CD4-positive, alpha-beta T cell (primary cell): ENCODE measurements around the gene PPP1R14C. TPM values are rescaled to one million over a fixed set of nuclear protein-coding genes. Genes with fewer than 3 reads are reported as not detected.
"Not testable (repeated sequence)": the region's sequence is repeated elsewhere in the genome, so short reads cannot be mapped to it uniquely, and the experiment has no call there.

Source experiments
- ATAC-seq: fragments of 200-7000 bp; cut with Tn5 transposase; one replicate; pipeline ENCODE4 v1.10.0; 2022; ENCODE audit warnings: mild to moderate bottlenecking; ENCODE audit not compliant: poor library complexity
- CTCF ChIA-PET: fragments of 350-600 bp; sonication (Branson Sonifier 250); formaldehyde crosslinking; loops from one replicate; lab custom pipeline; 2021; ENCODE audit warnings: antibody characterized with exemption, inconsistent platforms; lab: Charles Lee
- POLR2A ChIA-PET: fragments of 350-600 bp; sonication (Branson Sonifier 250); formaldehyde crosslinking; loops from one replicate; lab custom pipeline; 2021; ENCODE audit warnings: antibody characterized with exemption, inconsistent platforms; lab: Charles Lee
- DNase-seq, 14 experiments: peaks; one replicate each; pipeline ENCODE4 v3.0.0-alpha.2; 2013 to 2020; ENCODE audit warnings: mixed read lengths in 2 of 14
- H3K27ac ChIP-seq, 2 donors: one replicate each; pipeline versions ENCODE4 v1.5.1 to v1.7.0; 2013; ENCODE audit warnings: low read length in 2 of 2, low read depth in 1 of 2, mild to moderate bottlenecking in 1 of 2
- H3K27me3 ChIP-seq, 2 experiments: 1 replicate in 1 of 2; 2 replicates in 1 of 2; pipeline versions ENCODE4 v1.6.1 to v1.7.0; 2013; ENCODE audit warnings: low read length in 2 of 2, control low read depth in 1 of 2, mild to moderate bottlenecking in 1 of 2, moderate library complexity in 1 of 2; ENCODE audit not compliant: insufficient read depth in 2 of 2, control insufficient read depth in 1 of 2
- H3K36me3 ChIP-seq: one replicate; pipeline ENCODE4 v1.6.1; 2013; ENCODE audit warnings: low read length, control low read depth; ENCODE audit not compliant: insufficient read depth
- H3K4me1 ChIP-seq: one replicate; pipeline ENCODE4 v1.6.1; 2013; ENCODE audit warnings: low read length, control low read depth; ENCODE audit not compliant: insufficient read depth
- H3K4me3 ChIP-seq: one replicate; pipeline ENCODE4 v1.5.1; 2013; ENCODE audit warnings: mild to moderate bottlenecking, low read length, moderate library complexity
- H3K9me3 ChIP-seq, 2 experiments: 1 replicate in 1 of 2; 2 replicates in 1 of 2; pipeline versions ENCODE4 v1.6.1 to v1.7.0; 2013; ENCODE audit warnings: low read length in 2 of 2, mild to moderate bottlenecking in 2 of 2, control low read depth in 1 of 2, moderate library complexity in 1 of 2; ENCODE audit not compliant: control insufficient read depth in 1 of 2, insufficient read depth in 1 of 2
- H3K27ac Mint-ChIP-seq: one replicate; pipeline ENCODE4 v1.8.0; 2020; ENCODE audit warnings: mixed read lengths
- H3K27me3 Mint-ChIP-seq: one replicate; pipeline ENCODE4 v1.8.0; 2021; ENCODE audit warnings: mixed read lengths
- H3K36me3 Mint-ChIP-seq: one replicate; pipeline ENCODE4 v1.8.0; 2021; ENCODE audit warnings: low read depth, mixed read lengths
- H3K4me1 Mint-ChIP-seq: one replicate; pipeline ENCODE4 v1.8.0; 2021; ENCODE audit warnings: low read depth, mixed read lengths
- H3K4me3 Mint-ChIP-seq: one replicate; pipeline ENCODE4 v1.8.0; 2020; ENCODE audit warnings: mild to moderate bottlenecking, mixed read lengths
- H3K9me3 Mint-ChIP-seq: one replicate; pipeline ENCODE4 v1.8.0; 2020; ENCODE audit warnings: mixed read lengths
- intact Hi-C, 2 experiments: fragments of 100-400 bp; cut with DNase I in 1 of 2; cut with micrococcal nuclease in 1 of 2; formaldehyde crosslinking; loops; one replicate each; pipeline versions ENCODE4 v1.15.1 to v1.9.0; 2023 to 2025; cut with DNase I, micrococcal nuclease
- total RNA-seq, 174 experiments: library from RNA in 2 of 174; stranded (reverse) in 2 of 174; gene quantifications; one replicate each; pipeline ENCODE4 v1.2.3 and lab custom pipeline; 2021 to 2026
- TF ChIP-seq, protein P1 (sequence below): fragments of 200-600 bp; IDR thresholded peaks from one replicate; pipeline ENCODE4 v1.8.0; 2022; ENCODE audit warnings: antibody characterized with exemption, mild to moderate bottlenecking

Gene PPP1R14C
- total RNA-seq, 2 experiments from 2014 or later, result not detected

DNA sequence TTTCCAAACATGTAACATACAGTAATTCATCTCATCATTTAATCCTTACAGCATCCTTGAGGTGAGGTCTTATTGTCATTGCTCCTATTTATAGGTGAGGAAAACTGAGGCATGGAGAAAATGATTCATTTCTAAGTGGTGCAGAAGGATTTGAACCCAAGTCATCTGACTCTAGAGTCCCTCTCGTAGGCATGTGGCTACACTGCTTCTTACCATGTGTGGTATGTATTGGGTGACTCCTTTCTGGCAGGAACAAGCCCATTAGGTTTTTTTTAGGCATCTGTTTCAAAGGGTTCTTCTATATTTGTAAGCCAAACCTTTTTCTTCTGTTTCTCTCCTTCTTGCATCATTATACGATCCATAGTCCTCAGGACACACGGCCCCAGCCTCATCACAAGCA is 94.8 kb downstream of the PPP1R14C start:
- H3K36me3 Mint-ChIP-seq, result no peaks in the 10 kb centered on the region
- H3K4me1 Mint-ChIP-seq, result peaks cover 19% of the 10 kb centered on the region
- Histone ChIP-seq H3K9me3 (peaks cover 0 to 4% of the 10 kb centered on the region in 2 experiments), H3K27me3 (no peaks in the 10 kb centered on the region), H3K4me1 (peaks cover 21% of the 10 kb centered on the region), H3K36me3 (no peaks in the 10 kb centered on the region), H3K27ac (no peak overlapping the region), H3K4me3 (no peak overlapping the region)
- H3K27me3 Mint-ChIP-seq, result no peaks in the 10 kb centered on the region
- POLR2A ChIA-PET, result no interaction called here
- H3K4me3 Mint-ChIP-seq, result no peak overlapping the region
- ATAC-seq (no peak), DNase-seq (no peak)
- intact Hi-C loops, result loop anchor here in 1 of 2 experiments (10.0 kb wide), 1 partner anchor 1053 kb away; no protein-coding TSS in a partner anchor
- no peaks in the 10 kb centered on the region for H3K9me3 Mint-ChIP-seq
- no peak overlapping the region for H3K27ac Mint-ChIP-seq
- CTCF ChIA-PET, result no interaction called here
- TF ChIP-seq, protein P1, sequence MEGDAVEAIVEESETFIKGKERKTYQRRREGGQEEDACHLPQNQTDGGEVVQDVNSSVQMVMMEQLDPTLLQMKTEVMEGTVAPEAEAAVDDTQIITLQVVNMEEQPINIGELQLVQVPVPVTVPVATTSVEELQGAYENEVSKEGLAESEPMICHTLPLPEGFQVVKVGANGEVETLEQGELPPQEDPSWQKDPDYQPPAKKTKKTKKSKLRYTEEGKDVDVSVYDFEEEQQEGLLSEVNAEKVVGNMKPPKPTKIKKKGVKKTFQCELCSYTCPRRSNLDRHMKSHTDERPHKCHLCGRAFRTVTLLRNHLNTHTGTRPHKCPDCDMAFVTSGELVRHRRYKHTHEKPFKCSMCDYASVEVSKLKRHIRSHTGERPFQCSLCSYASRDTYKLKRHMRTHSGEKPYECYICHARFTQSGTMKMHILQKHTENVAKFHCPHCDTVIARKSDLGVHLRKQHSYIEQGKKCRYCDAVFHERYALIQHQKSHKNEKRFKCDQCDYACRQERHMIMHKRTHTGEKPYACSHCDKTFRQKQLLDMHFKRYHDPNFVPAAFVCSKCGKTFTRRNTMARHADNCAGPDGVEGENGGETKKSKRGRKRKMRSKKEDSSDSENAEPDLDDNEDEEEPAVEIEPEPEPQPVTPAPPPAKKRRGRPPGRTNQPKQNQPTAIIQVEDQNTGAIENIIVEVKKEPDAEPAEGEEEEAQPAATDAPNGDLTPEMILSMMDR, result no peak

DNA sequence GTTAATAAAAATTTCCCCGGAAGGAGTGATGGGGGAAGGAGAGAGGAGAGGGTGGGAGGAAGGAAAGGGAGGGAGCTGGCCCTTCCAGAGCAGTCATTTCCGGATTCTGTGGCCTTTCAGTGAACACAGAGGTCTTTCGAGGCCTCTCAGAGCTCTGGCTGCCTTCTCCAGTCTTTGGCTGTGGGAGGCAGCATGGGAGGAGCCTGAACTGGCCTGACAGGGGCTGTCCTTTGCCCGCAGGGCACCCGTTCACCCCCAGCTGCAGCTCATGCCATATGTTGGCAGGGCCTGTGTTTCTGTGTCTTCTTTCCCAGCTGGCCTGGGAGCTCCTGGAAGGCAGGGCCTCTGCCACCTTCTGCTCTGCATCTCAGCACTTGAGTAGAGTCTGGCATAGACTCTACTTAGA is 95.5 kb downstream of the PPP1R14C start:
- TF ChIP-seq, protein P1, result no peak
- POLR2A ChIA-PET, result no interaction called here
- Histone ChIP-seq H3K4me3 (no peak overlapping the region), H3K27ac (no peak overlapping the region), H3K36me3 (no peaks in the 10 kb centered on the region), H3K9me3 (peaks cover 0 to 4% of the 10 kb centered on the region in 2 experiments), H3K4me1 (peaks cover 21% of the 10 kb centered on the region), H3K27me3 (no peaks in the 10 kb centered on the region)
- no peak for DNase-seq
- H3K4me1 Mint-ChIP-seq, result peaks cover 12% of the 10 kb centered on the region
- intact Hi-C loops, result loop anchor here in 1 of 2 experiments (10.0 kb wide), 1 partner anchor 1054 kb away; no protein-coding TSS in a partner anchor
- no peaks in the 10 kb centered on the region for H3K27me3 Mint-ChIP-seq
- no peak overlapping the region for H3K27ac Mint-ChIP-seq
- H3K9me3 Mint-ChIP-seq, result no peaks in the 10 kb centered on the region
- ATAC-seq, result no peak
- no peaks in the 10 kb centered on the region for H3K36me3 Mint-ChIP-seq
- CTCF ChIA-PET, result no interaction called here
- no peak overlapping the region for H3K4me3 Mint-ChIP-seq

DNA sequence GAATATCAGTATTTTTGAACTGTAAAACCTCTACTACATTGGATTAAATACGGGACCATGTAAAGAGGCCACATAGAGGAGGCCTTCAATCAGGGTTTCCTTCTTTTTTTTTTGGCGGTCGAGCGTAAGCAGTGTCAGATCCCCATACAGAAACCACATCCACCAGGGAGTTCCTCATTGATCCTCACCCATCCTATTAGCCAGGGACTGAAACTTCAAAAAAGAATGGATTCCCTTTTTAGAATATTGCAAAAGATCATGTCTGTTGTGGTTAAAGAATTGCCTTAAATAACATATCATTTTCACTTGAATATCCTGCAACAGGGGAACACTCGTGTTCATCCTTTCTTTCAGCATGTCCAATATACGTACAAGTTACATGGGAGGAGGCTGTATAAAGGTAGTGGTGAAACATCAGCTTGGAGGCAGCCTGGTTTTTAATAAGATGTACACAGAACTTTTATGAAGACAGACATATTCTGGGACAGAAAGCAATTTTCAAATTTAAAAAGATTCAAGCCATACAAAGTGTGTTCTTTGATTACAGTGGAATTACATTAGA is 96.1 kb downstream of the PPP1R14C start:
- ChIA-PET POLR2A (no interaction called here), CTCF (no interaction called here)
- DNase-seq, result peak in 1 of 14 experiments; percentile 2
- Histone ChIP-seq H3K9me3 (no peaks in the 10 kb centered on the region), H3K27me3 (no peaks in the 10 kb centered on the region), H3K27ac (no peak overlapping the region), H3K36me3 (no peaks in the 10 kb centered on the region), H3K4me1 (peaks cover 21% of the 10 kb centered on the region), H3K4me3 (no peak overlapping the region)
- Mint-ChIP-seq H3K9me3 (no peaks in the 10 kb centered on the region), H3K27ac (no peak overlapping the region), H3K36me3 (no peaks in the 10 kb centered on the region), H3K4me1 (peaks cover 12% of the 10 kb centered on the region), H3K27me3 (no peaks in the 10 kb centered on the region), H3K4me3 (no peak overlapping the region)
- intact Hi-C loops, result loop anchor here in 1 of 2 experiments (10.0 kb wide), 1 partner anchor 1054 kb away; no protein-coding TSS in a partner anchor
- TF ChIP-seq, protein P1, result no peak
- no peak for ATAC-seq

DNA sequence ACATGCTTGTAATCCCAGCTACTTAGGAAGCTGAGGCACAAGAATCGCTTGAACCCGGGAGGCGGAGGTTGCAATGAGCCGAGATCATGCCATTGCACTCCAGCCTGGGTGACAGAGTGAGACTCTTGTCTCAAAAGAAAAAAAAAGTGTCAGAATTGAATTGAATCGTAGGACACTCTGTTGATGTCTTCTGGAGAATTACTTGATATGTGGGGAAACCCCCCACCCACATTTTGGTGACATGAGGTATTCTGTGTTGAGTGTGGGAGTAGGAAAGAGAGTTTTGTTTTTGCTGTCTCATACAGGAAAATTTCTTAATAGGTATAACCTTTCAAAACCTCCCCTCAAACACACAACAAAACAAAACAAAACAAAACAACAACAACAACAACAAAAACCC is 98.9 kb downstream of the PPP1R14C start:
- H3K9me3 ChIP-seq, H3K27ac Mint-ChIP-seq, H3K4me3 Mint-ChIP-seq, ATAC-seq, POLR2A ChIA-PET, DNase-seq, H3K27me3 Mint-ChIP-seq, intact Hi-C loops, CTCF ChIA-PET, H3K36me3 Mint-ChIP-seq, H3K9me3 Mint-ChIP-seq, H3K27ac ChIP-seq, H3K4me1 ChIP-seq, H3K4me1 Mint-ChIP-seq, H3K4me3 ChIP-seq, H3K36me3 ChIP-seq, H3K27me3 ChIP-seq: not testable (repeated sequence)
